GM18870 (cell line): ENCODE data around the gene GOLT1B.
"Not testable (repeated sequence)": the region's sequence is repeated elsewhere in the genome, so short reads cannot be mapped to it uniquely, and the experiment has no call there.

ENCODE experiments used
- ATAC-seq: cut with Tn5 transposase; IDR thresholded peaks from one replicate; pipeline ENCODE4 v1.9.1; 2021; ENCODE audit warnings: moderate library complexity; ENCODE audit not compliant: unreplicated experiment

GOLT1B gene

GRCh38 chr12:21501258-21502163, at the start of gene GOLT1B, which contains the start of gene RECQL:
GOLT1B (plus strand) TSS chr12:21501789; CDS start chr12:21501924, 135 bp downstream.
RECQL (minus strand) TSS chr12:21501635; CDS start chr12:21499570, 2,065 bp downstream.
- ATAC-seq, result peak; percentile 100

- peak; percentile 83 for ATAC-seq
Measured at GRCh38 chr12:21453312-21453852, 48.2 kb upstream of the GOLT1B start.

- ATAC-seq, result no peak
Measured at GRCh38 chr12:21456291-21456780, 45.3 kb upstream of the GOLT1B start.

- no peak for ATAC-seq
Measured at GRCh38 chr12:21459474-21459873, 42.1 kb upstream of the GOLT1B start.

GRCh38 chr12:21467334-21467733, 34.3 kb upstream of the GOLT1B start:
- ATAC-seq, result not testable (repeated sequence)

GRCh38 chr12:21471294-21471693, 30.3 kb upstream of the GOLT1B start:
- ATAC-seq, result no peak

GRCh38 chr12:21472197-21472823, 29.3 kb upstream of the GOLT1B start:
- no peak for ATAC-seq

GRCh38 chr12:21475552-21475951, 26.0 kb upstream of the GOLT1B start:
- no peak for ATAC-seq

- no peak for ATAC-seq
Measured at GRCh38 chr12:21476949-21477348, 24.6 kb upstream of the GOLT1B start.

- no peak for ATAC-seq
Measured at GRCh38 chr12:21478756-21479455, 22.7 kb upstream of the GOLT1B start.

GRCh38 chr12:21483531-21483930, 18.1 kb upstream of the GOLT1B start:
- no peak for ATAC-seq

- no peak for ATAC-seq
Measured at GRCh38 chr12:21485998-21486397, 15.6 kb upstream of the GOLT1B start.

GRCh38 chr12:21499765-21500164, 1.8 kb upstream of the GOLT1B start:
- ATAC-seq, result no peak

- ATAC-seq, result no peak
Measured at GRCh38 chr12:21500786-21501257, 767 bp upstream of the GOLT1B start.

- no peak for ATAC-seq
Measured at GRCh38 chr12:21502164-21502496, 541 bp downstream of the GOLT1B start.

GRCh38 chr12:21502872-21503271, 1.3 kb downstream of the GOLT1B start:
- no peak for ATAC-seq

- no peak for ATAC-seq
Measured at GRCh38 chr12:21505888-21506287, 4.3 kb downstream of the GOLT1B start.

- ATAC-seq, result no peak
Measured at GRCh38 chr12:21507849-21508248, 6.3 kb downstream of the GOLT1B start.

GRCh38 chr12:21509768-21510167, 8.2 kb downstream of the GOLT1B start:
- peak; percentile 97 for ATAC-seq

GRCh38 chr12:21516281-21516680, 14.7 kb downstream of the GOLT1B start:
- no peak for ATAC-seq

- ATAC-seq, result no peak
Measured at GRCh38 chr12:21518451-21518850, 16.9 kb downstream of the GOLT1B start.
